Suprapubic skin (tissue), 4 donors: ENCODE measurements around the gene FGF2. TPM values are rescaled to one million over a fixed set of nuclear protein-coding genes. Genes with fewer than 3 reads are reported as not detected.

Experiments
- DNase-seq, 2 donors: peaks; one replicate each; pipeline ENCODE4 v3.0.0-alpha.2; 2019; ENCODE audit warnings: low spot score in 2 of 2
- H3K27ac ChIP-seq: fragments of 200-600 bp; sonication (generic); one replicate; pipeline ENCODE4 v1.5.1; 2019
- H3K27me3 ChIP-seq: fragments of 200-600 bp; sonication (generic); one replicate; pipeline ENCODE4 v1.5.1; 2019
- H3K36me3 ChIP-seq: fragments of 200-600 bp; sonication (generic); one replicate; pipeline ENCODE4 v1.5.1; 2019
- H3K4me1 ChIP-seq: fragments of 200-600 bp; sonication (generic); one replicate; pipeline ENCODE4 v1.5.1; 2019
- H3K4me3 ChIP-seq: fragments of 200-600 bp; sonication (generic); one replicate; pipeline ENCODE4 v1.5.1; 2019; ENCODE audit warnings: mild to moderate bottlenecking
- H3K9me3 ChIP-seq: fragments of 200-600 bp; sonication (generic); one replicate; pipeline ENCODE4 v1.5.1; 2019
- CTCF ChIP-seq, 2 donors: fragments of 200-600 bp in 1 of 2; fragments of 450-650 bp in 1 of 2; sonication (generic) in 1 of 2; IDR thresholded peaks; one replicate each; pipeline ENCODE4 v1.5.1; 2016 to 2019; ENCODE audit warnings: antibody characterized with exemption in 2 of 2, mild to moderate bottlenecking in 1 of 2, moderate library complexity in 1 of 2
- EP300 ChIP-seq: sonication (generic); formaldehyde crosslinking; IDR thresholded peaks from one replicate; pipeline ENCODE4 v1.6.1; 2017; ENCODE audit warnings: antibody characterized with exemption
- POLR2A ChIP-seq, 2 donors: fragments of 450-650 bp; IDR thresholded peaks; one replicate each; pipeline ENCODE4 v1.6.1; 2017; ENCODE audit warnings: antibody characterized with exemption in 2 of 2, mild to moderate bottlenecking in 2 of 2, moderate library complexity in 2 of 2
- POLR2AphosphoS5 ChIP-seq, 3 donors: sonication (generic); formaldehyde crosslinking; IDR thresholded peaks; one replicate each; pipeline ENCODE4 v1.6.1; 2017; ENCODE audit warnings: antibody characterized with exemption in 3 of 3
- WGBS: methylation state at CpG from one replicate; pipeline ENCODE4 v1.1.5; 2018; 5-methylcytosine and 5-hydroxymethylcytosine counted together
- total RNA-seq, 4 donors: library from RNA; depleted of rRNA; stranded (reverse); fragments of >200 nt; gene quantifications; one replicate each; pipeline ENCODE4 v1.1.0, GENCODE V29; 2016

Gene FGF2
- total RNA-seq, 4 donors from 2014 or later = 3.0 to 8.2 (median 5.8) TPM

GRCh38 chr4:122793811-122794210, 32.8 kb upstream of the FGF2 start:
- TF ChIP-seq EP300 = no peak
- no peak for TF ChIP-seq POLR2AphosphoS5 (IDR thresholded peaks at IDR 0.05)
- no peaks in the 10 kb centered on the region for H3K27me3 ChIP-seq
- peaks cover 15% of the 10 kb centered on the region for H3K4me1 ChIP-seq
- no peaks in the 10 kb centered on the region for H3K9me3 ChIP-seq
- no peak for DNase-seq
- no peak overlapping the region for H3K4me3 ChIP-seq
- no peaks in the 10 kb centered on the region for H3K36me3 ChIP-seq
- H3K27ac ChIP-seq = no peak overlapping the region

GRCh38 chr4:122796801-122797404, 29.7 kb upstream of the FGF2 start:
- no peak for DNase-seq
- H3K9me3 ChIP-seq = no peaks in the 10 kb centered on the region
- H3K27ac ChIP-seq = no peak overlapping the region
- no peaks in the 10 kb centered on the region for H3K27me3 ChIP-seq
- 66% methylated on average over 4 of the region's 4 CpGs for WGBS
- H3K4me1 ChIP-seq = peaks cover 15% of the 10 kb centered on the region
- no peaks in the 10 kb centered on the region for H3K36me3 ChIP-seq
- no peak overlapping the region for H3K4me3 ChIP-seq
- TF ChIP-seq CTCF (IDR thresholded peaks at IDR 0.05) (no peak), EP300 (no peak), POLR2A (IDR thresholded peaks at IDR 0.05) (no peak), POLR2AphosphoS5 (IDR thresholded peaks at IDR 0.05) (no peak)

- DNase-seq = no peak
- Histone ChIP-seq H3K4me3 (peak overlapping the region; percentile 3), H3K9me3 (no peaks in the 10 kb centered on the region), H3K4me1 (peaks cover 15% of the 10 kb centered on the region), H3K36me3 (no peaks in the 10 kb centered on the region), H3K27me3 (no peaks in the 10 kb centered on the region), H3K27ac (peak overlapping the region; percentile 58)
- TF ChIP-seq POLR2A (IDR thresholded peaks at IDR 0.05) = no peak
- no peak for TF ChIP-seq EP300
- TF ChIP-seq CTCF (IDR thresholded peaks at IDR 0.05) = no peak
- no peak for TF ChIP-seq POLR2AphosphoS5 (IDR thresholded peaks at IDR 0.05)
- WGBS = 86% methylated on average over 2 of the region's 2 CpGs
Observed at GRCh38 chr4:122797405-122798094, 29.1 kb upstream of the FGF2 start.

GRCh38 chr4:122798101-122798500, 28.5 kb upstream of the FGF2 start:
- no peak for DNase-seq
- Histone ChIP-seq H3K4me1 (peaks cover 15% of the 10 kb centered on the region), H3K27ac (peak overlapping the region; percentile 58), H3K36me3 (no peaks in the 10 kb centered on the region), H3K27me3 (no peaks in the 10 kb centered on the region), H3K4me3 (peak overlapping the region; percentile 3), H3K9me3 (no peaks in the 10 kb centered on the region)
- WGBS = 14% methylated on average over 5 of the region's 5 CpGs
- no peak for TF ChIP-seq POLR2AphosphoS5 (IDR thresholded peaks at IDR 0.05)
- TF ChIP-seq CTCF (IDR thresholded peaks at IDR 0.05) = no peak
- no peak for TF ChIP-seq POLR2A (IDR thresholded peaks at IDR 0.05)
- no peak for TF ChIP-seq EP300

GRCh38 chr4:122798917-122799316, 27.7 kb upstream of the FGF2 start:
- no peak overlapping the region for H3K4me3 ChIP-seq
- no peaks in the 10 kb centered on the region for H3K27me3 ChIP-seq
- WGBS = 92% methylated on average over 2 of the region's 2 CpGs
- no peak for DNase-seq
- H3K9me3 ChIP-seq = no peaks in the 10 kb centered on the region
- H3K4me1 ChIP-seq = peaks cover 15% of the 10 kb centered on the region
- no peaks in the 10 kb centered on the region for H3K36me3 ChIP-seq
- no peak overlapping the region for H3K27ac ChIP-seq
- TF ChIP-seq EP300 (no peak), POLR2A (IDR thresholded peaks at IDR 0.05) (no peak), POLR2AphosphoS5 (IDR thresholded peaks at IDR 0.05) (no peak), CTCF (IDR thresholded peaks at IDR 0.05) (no peak)
